GM06990 (cell line): Measurements from ENCODE around the gene BCL2L2.
A peak's percentile ranks its signal among the peaks of the same experiment; 100 is the strongest.
"Not testable (repeated sequence)": the region's sequence is repeated elsewhere in the genome, so short reads cannot be mapped to it uniquely, and the experiment has no call there.

Experiments
- DNase-seq: peaks from one replicate; pipeline ENCODE4 v3.0.0-alpha.2; 2011; ENCODE audit not compliant: insufficient read length; ENCODE audit errors: extremely low read depth
- H3K27me3 ChIP-seq: replicated peaks from 2 replicates; pipeline ENCODE4 v1.6.0; 2011; ENCODE audit warnings: low read length; ENCODE audit not compliant: control insufficient read depth, insufficient read depth
- H3K36me3 ChIP-seq: 2 replicates; pipeline ENCODE4 v1.5.1; 2011; ENCODE audit warnings: low read length; ENCODE audit not compliant: control insufficient read depth, insufficient read depth
- H3K4me3 ChIP-seq: replicated peaks from 2 replicates; pipeline ENCODE4 v1.5.1; 2011; ENCODE audit warnings: low read depth, mild to moderate bottlenecking, control low read depth, low read length
- CTCF ChIP-seq: IDR thresholded peaks from 2 replicates; pipeline ENCODE4 v1.5.1; 2011; ENCODE audit warnings: low read length, control low read depth, mild to moderate bottlenecking, inconsistent platforms; ENCODE audit not compliant: insufficient read depth, poor library complexity, severe bottlenecking

Gene BCL2L2

GRCh38 chr14:23277189-23277588, 29.4 kb upstream of the BCL2L2 start:
- DNase-seq, result no peak
- TF ChIP-seq CTCF, result no peak
- peaks cover 19% of the 10 kb centered on the region for H3K36me3 ChIP-seq
- no peaks in the 10 kb centered on the region for H3K27me3 ChIP-seq
- H3K4me3 ChIP-seq, result no peak overlapping the region

GRCh38 chr14:23277928-23278327, 28.7 kb upstream of the BCL2L2 start:
- not testable (repeated sequence) for DNase-seq, H3K27me3 ChIP-seq

GRCh38 chr14:23281247-23281646, 25.4 kb upstream of the BCL2L2 start:
- no peak for TF ChIP-seq CTCF
- H3K36me3 ChIP-seq, result peaks cover 8% of the 10 kb centered on the region

More at GRCh38 chr14:23277928-23278327, 28.7 kb upstream of the BCL2L2 start:
- H3K4me3 ChIP-seq, result not testable (repeated sequence)
- H3K36me3 ChIP-seq, result peaks cover 17% of the 10 kb centered on the region

GRCh38 chr14:23284654-23285529, 21.7 kb upstream of the BCL2L2 start:
- Histone ChIP-seq H3K36me3 (peaks cover 3% of the 10 kb centered on the region), H3K27me3 (no peaks in the 10 kb centered on the region), H3K4me3 (peak overlapping the region; percentile 93)
- no peak for DNase-seq
- TF ChIP-seq CTCF, result no peak

More at GRCh38 chr14:23281247-23281646, 25.4 kb upstream of the BCL2L2 start:
- no peak overlapping the region for H3K4me3 ChIP-seq
- DNase-seq, result no peak
- H3K27me3 ChIP-seq, result no peaks in the 10 kb centered on the region

- DNase-seq, result peak; percentile 30
- Histone ChIP-seq H3K27me3 (no peaks in the 10 kb centered on the region), H3K4me3 (peak overlapping the region; percentile 93), H3K36me3 (peaks cover 3% of the 10 kb centered on the region)
- no peak for TF ChIP-seq CTCF
These were observed 21.1 kb upstream of the BCL2L2 start for GRCh38 chr14:23285530-23286019.
